ENCODE results near the gene RASL10A.

The RASL10A gene

DNA sequence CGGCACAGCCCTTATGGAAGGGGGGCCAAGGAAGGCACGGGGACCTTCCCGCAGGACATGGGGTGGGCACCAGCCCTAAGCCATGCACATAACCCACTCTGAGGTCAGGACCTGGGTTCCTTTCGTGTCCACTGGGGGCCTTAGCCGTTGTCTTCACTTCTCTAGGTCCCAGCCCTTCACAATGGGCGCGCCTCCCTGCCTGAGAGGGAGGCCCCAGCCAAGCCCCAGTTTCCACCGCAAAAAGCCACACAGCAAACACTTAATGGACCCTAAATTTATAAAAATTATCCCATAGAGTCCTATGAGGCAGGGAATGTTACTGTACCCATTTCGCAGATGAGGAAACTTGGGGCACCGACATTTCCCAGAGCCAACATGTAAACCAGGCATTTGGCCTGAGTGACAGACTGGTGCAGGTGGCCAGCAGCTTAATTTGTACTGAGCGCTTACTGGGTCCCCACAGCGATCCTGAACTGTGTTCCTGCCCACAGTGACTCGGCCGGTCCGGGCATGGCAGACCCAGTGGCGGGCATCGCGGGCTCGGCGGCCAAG lies 7.8 kb downstream of the RASL10A start:
- peak overlapping the region; percentile 42 for H3K27ac ChIP-seq
- no peak for DNase-seq (ENCODE audit: low read depth, low spot score)

- H3K27ac ChIP-seq = peak overlapping the region; percentile 42
- DNase-seq (ENCODE audit: low read depth, low spot score) = no peak
Observed at GRCh38 chr22:29306835-29307595, 8.5 kb downstream of the RASL10A start.

- DNase-seq (ENCODE audit: low read depth, low spot score) = no peak
- H3K27ac ChIP-seq = peak within 1 kb of the TSS; percentile 42
Observed at GRCh38 chr22:29306175-29306834, 9.2 kb downstream of the RASL10A start, which contains the start of gene GAS2L1. Gene GAS2L1 (plus strand): TSS chr22:29306650. CDS start chr22:29308106, 1,456 bp downstream.

- no peak overlapping the region for H3K27ac ChIP-seq
- no peak for DNase-seq (ENCODE audit: low read depth, low spot score)
Observed at GRCh38 chr22:29305836-29306174, 9.7 kb downstream of the RASL10A start.

GRCh38 chr22:29302681-29303465 lies 12.6 kb downstream of the RASL10A start:
- DNase-seq (ENCODE audit: low read depth, low spot score) = no peak

GRCh38 chr22:29302402-29302680 lies 13.2 kb downstream of the RASL10A start:
- DNase-seq (ENCODE audit: low read depth, low spot score) = no peak
- H3K27ac ChIP-seq = no peak overlapping the region

More at GRCh38 chr22:29302681-29303465, 12.6 kb downstream of the RASL10A start:
- H3K27ac ChIP-seq = no peak overlapping the region

GRCh38 chr22:29301716-29302401 lies 13.6 kb downstream of the RASL10A start:
- no peak overlapping the region for H3K27ac ChIP-seq
- DNase-seq (ENCODE audit: low read depth, low spot score) = no peak

DNA sequence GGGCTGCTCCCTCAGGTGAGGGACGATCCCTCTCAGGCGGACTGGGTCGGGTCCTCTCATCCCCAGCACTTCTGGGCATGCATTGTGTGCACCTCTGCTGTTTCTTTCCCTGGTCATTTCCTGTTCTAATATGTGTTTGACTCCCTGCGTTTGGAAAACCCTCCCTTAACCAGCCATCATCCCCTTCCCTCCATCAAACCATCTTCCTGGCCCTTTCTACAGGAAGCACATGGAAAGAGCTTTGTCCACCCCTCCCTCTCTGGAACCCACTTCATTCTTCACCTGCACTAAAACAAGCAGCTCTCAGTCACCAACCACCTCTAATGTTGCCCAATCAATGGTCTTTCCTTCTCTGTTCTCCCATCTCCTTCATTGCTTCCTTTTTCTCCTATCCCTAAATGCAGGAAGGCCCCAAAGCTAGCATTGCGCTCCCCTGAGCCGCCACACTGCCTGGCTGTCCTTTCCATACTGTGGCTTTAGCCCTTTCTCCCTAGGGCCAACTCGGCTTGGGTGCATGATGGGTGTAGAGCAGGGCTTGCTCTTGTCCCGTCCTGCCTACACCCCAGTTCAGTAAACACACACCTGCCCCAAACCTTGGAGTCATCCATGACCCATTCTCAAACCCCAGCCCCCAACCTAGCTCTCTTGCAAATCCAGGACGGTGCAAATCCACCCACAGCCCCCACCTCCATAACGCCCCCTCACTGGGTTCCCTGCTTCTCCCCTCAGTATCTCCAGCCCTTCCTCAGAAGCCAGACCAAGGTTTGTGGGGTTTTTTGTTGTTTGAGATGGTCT lies 14.5 kb downstream of the RASL10A start:
- DNase-seq (ENCODE audit: low read depth, low spot score) = no peak
- H3K27ac ChIP-seq = no peak overlapping the region

DNA sequence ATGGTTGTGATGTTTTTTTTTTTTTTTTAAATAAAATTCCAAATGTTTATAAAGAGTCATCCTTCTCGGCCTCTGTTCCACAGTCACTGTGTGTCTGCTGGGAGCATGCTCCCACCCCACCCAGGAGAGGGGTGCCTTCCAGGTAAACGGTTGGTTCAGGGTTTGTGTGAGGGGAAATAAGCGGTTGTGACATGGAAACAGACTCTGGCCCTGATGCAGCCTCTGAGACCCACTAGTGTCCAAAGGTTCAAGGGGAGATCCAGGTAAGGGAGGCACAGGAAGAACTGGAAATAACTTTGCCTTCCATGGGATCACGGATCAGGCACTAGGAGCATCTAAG lies 15.1 kb downstream of the RASL10A start:
- H3K27ac ChIP-seq = no peak overlapping the region
- no peak for DNase-seq (ENCODE audit: low read depth, low spot score)

- H3K27ac ChIP-seq = no peak overlapping the region
- DNase-seq (ENCODE audit: low read depth, low spot score) = no peak
Observed at GRCh38 chr22:29299136-29299900, 16.2 kb downstream of the RASL10A start.

DNA sequence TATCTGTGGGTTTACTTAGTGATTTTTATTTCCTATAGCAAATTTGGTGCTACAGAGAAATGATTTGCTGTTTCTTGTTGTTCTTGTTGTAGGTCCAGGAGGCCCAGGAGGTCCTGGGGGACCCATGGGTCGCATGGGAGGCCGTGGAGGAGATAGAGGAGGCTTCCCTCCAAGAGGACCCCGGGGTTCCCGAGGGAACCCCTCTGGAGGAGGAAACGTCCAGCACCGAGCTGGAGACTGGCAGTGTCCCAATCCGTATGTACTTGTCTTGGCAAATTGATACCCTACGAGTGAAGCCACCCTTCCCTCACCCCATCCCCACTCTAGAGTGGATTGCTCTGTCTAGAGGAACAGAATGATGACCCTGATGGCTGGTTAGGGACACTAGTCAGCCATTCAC lies 16.9 kb downstream of the RASL10A start:
- DNase-seq (ENCODE audit: low read depth, low spot score) = no peak
- no peak overlapping the region for H3K27ac ChIP-seq

DNA sequence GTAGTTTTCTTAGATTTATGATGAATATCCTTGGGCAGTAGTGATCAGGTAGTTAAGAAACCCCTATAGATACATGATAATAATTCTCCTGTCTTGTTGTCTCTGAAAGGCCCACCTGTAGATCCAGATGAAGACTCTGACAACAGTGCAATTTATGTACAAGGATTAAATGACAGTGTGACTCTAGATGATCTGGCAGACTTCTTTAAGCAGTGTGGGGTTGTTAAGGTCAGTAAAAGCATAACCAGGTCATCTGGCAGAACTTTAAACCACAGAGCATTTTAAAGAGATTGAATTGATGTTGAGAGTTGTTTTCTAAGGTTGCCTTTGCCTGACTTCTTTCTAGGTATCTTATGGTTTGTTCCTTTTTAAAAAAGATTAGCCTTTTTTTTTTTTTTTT lies 23.1 kb downstream of the RASL10A start:
- DNase-seq (ENCODE audit: low read depth, low spot score) = no peak

GRCh38 chr22:29291215-29291614 lies 24.3 kb downstream of the RASL10A start:
- H3K27ac ChIP-seq = no peak overlapping the region
- no peak for DNase-seq (ENCODE audit: low read depth, low spot score)

More for the DNA sequence above, 23.1 kb downstream of the RASL10A start:
- H3K27ac ChIP-seq = no peak overlapping the region

DNA sequence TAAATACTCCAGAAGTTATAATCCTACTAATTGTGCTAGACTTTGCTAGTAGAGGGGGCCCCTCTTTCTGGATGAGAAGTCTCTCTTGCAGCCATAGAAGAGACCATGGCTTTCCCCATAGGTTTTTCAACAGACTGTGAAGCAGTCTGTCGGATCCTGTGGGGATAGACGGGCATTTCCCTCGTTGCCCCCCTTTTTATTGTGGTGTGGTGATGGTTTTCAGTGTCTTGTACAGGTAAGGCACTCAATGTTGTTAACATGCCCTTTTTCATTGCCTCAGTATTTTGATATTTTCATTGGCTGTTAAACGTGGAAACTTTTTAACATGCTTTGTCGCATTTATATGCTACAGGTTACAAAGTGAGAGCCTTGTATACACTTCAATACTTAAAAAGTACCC lies 25.4 kb downstream of the RASL10A start:
- DNase-seq (ENCODE audit: low read depth, low spot score) = no peak
- no peak overlapping the region for H3K27ac ChIP-seq

- no peak overlapping the region for H3K27ac ChIP-seq
- no peak for DNase-seq (ENCODE audit: low read depth, low spot score)
Observed at GRCh38 chr22:29288837-29289236, 26.7 kb downstream of the RASL10A start.

- H3K27ac ChIP-seq = no peak overlapping the region
Observed at GRCh38 chr22:29284196-29284595, 31.3 kb downstream of the RASL10A start.

GRCh38 chr22:29277927-29278326 lies 37.6 kb downstream of the RASL10A start:
- H3K27ac ChIP-seq = no peak overlapping the region
- no peak for DNase-seq (ENCODE audit: low read depth, low spot score)

More at GRCh38 chr22:29284196-29284595, 31.3 kb downstream of the RASL10A start:
- no peak for DNase-seq (ENCODE audit: low read depth, low spot score)

DNA sequence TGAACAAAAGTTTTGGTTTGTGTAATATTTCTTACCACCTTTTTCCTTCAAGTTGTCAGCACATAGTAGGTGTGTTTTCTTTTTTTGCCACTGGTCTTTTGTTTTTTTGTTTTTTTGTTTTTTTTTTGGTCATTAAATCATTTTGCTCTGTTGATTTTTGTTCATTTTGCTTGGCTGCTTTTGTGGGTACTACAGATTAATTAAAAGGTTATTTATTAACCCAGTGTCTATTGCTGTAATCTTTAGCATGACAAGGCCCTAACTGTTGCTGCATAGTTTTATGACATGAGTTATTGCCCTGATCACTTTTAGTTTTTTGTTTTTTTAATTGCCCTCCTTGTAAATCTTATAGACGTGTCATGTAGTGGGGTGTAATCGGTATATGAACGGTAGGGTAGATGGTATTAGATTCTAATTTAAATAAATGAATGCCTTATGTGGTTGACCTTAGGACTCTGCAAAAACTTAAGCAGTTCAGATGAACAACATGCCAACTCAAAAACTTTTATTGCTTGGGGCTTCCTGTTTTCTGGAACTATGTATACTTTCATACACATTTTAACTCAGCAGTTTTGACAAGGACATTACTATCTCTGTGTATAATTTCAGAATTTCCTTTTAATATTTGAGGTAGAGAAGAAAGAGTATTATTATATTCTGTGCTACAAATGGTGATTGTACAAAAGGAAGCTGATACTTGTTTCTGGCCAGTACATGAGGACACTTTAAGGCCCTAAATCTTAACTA lies 39.5 kb downstream of the RASL10A start:
- DNase-seq (ENCODE audit: low read depth, low spot score) = no peak
- H3K27ac ChIP-seq = no peak overlapping the region
